Esophagus muscularis mucosa (tissue), 2 donors: Measurements from ENCODE around the gene UFD1.

Source experiments
- POLR2A ChIP-seq: fragments of 450-650 bp; IDR thresholded peaks from one replicate; pipeline ENCODE4 v1.6.1; 2017; ENCODE audit warnings: antibody characterized with exemption, moderate library complexity, mild to moderate bottlenecking, low read depth
- POLR2AphosphoS5 ChIP-seq, 2 donors: sonication (generic); formaldehyde crosslinking; IDR thresholded peaks; one replicate each; pipeline ENCODE4 v1.6.1; 2017; ENCODE audit warnings: antibody characterized with exemption in 2 of 2

DNA sequence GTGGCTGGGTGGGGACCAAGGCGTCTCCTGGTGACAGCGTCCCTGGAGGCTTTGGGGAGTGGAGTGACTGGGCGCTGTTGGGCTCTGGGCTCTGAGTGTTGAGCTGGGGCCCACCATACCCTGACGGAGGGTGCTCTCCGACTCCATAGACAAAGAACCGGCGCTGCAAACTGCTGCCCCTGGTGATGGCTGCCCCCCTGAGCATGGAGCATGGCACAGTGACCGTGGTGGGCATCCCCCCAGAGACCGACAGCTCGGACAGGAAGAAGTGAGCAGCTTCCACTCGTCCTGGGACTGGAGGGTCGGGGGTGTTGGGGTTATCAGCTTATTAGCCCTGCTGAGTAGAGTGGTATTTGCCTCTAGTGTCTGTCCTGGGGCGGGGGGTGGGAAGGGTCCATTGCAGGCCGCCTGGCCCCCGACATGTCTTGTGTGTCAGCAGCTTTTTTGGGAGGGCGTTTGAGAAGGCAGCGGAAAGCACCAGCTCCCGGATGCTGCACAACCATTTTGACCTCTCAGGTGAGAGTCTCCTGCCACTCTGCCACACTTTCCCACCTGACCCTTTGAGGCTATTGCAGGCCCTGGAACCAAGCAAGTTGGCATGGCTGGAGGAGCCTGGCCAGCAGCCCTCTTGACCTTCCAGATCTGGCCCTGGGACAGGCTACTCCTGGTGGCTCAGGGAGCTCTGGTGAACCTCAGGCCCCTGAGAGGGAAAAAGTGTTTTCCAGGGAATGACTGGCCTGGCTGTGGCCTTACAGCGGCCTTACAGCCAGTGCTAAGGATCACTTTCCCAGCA, 37.6 kb upstream of the UFD1 start:
- TF ChIP-seq POLR2A (no peak), POLR2AphosphoS5 (IDR thresholded peaks at IDR 0.05) (no peak)
